Measurements from ENCODE around the gene FAHD2B.
"Not testable (repeated sequence)": the region's sequence is repeated elsewhere in the genome, so short reads cannot be mapped to it uniquely, and the experiment has no call there.

DNA sequence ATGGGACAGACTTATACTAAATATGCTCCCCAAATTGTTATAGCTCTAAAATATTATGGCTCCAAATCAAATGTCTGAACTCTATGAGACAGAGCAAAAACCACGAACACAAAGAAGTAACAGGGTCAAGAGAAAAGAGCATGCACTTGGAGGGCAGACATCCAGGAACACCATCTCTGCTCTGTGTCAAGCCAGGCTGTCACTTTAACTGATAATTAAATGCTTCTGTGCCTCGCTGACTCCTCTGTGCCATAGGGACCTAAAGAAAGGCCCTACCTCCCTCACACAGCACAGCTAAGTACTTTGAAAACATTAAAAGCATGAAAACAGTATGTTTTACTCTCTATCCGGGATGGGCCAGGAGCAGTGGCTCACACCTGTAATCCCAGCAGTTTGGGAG, 23.8 kb downstream of the FAHD2B start:
- not testable (repeated sequence) for TF ChIP-seq POLR2A (IDR thresholded peaks at IDR 0.05)
- TF ChIP-seq, protein P1, sequence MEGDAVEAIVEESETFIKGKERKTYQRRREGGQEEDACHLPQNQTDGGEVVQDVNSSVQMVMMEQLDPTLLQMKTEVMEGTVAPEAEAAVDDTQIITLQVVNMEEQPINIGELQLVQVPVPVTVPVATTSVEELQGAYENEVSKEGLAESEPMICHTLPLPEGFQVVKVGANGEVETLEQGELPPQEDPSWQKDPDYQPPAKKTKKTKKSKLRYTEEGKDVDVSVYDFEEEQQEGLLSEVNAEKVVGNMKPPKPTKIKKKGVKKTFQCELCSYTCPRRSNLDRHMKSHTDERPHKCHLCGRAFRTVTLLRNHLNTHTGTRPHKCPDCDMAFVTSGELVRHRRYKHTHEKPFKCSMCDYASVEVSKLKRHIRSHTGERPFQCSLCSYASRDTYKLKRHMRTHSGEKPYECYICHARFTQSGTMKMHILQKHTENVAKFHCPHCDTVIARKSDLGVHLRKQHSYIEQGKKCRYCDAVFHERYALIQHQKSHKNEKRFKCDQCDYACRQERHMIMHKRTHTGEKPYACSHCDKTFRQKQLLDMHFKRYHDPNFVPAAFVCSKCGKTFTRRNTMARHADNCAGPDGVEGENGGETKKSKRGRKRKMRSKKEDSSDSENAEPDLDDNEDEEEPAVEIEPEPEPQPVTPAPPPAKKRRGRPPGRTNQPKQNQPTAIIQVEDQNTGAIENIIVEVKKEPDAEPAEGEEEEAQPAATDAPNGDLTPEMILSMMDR (IDR thresholded peaks at IDR 0.05) = not testable (repeated sequence)

Measured in thyroid gland (tissue), 4 donors.